ENCODE measurements around the gene SDC3.

The SDC3 gene

DNA sequence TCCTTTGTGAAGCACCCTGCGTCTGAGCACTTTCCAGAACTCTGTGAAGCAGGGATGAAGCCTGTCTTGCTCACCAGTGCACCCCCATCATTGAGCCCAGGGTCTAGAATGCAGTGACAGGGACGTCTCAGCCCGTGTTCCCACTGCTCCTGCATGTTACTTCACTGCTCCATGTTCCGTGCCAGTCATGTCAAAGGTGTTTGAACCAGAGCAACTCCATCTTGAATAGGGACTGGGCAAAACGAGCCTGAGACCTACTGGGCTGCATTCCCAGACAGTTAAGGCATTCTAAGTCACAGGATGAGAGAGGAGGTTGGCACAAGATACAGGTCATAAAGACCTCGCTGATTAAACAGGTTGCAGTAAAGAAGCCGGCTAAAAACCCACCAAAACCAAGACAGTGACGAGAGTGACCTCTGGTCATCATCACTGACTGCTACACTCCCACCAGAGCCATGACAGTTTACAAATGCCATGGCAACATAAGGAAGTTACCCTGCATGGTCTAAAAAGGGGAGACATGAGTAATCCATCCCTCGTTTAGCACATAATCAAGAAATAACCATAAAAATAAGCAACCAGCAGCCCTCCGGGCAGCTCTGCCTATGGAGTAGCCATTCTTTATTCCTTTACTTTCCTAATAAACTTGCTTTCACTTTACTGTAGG lies 63.2 kb downstream of the SDC3 start:
- no peak for DNase-seq

DNA sequence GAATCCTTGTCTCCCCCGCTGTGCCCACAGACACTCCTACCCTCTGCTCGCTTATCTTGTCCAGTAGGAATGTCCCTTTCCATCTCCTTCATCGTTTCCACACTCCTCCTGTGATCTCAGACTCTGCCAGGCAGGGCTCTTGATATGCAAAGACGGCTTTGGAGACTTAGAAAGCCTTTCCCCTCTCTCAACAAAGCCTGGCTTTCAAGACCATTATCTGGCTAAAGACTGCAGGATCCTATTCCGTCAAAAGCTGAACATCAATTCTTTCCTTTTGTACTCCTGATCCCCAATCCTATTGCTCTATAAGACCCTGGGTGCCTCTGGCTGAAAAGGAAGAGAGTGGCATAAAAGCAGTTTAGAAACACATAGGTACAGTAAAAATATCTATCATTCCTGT lies 63.9 kb downstream of the SDC3 start:
- no peak for DNase-seq

DNA sequence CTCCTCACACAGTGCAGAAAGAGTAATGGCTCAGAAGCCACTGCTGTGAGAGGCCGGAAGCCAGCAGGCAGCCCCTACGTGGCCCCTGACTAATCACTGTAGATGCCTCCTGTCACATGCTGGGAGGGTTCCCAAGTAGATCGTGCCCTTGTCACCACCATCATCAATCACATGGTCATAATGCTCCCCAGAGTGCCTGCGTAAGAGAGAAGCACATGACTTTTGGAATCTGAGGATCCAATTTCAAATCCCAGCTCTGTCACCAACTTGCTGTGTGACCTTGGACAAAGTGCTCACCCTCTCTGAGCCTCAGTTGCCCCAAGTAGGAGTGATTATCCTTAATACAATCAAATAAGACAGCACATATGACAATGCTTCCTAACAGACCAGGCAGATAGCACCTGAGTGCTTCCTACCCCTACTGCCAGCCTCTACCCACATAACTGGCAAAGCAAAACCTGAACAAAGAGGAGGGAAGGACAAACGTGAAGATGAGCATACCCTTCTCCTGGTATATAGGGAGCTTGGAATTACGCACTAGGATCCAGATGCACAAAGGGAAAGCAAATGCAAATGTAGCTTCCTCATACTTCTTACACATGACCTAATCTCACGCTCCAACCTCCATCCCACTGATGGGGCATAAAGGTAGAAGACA lies 65.7 kb downstream of the SDC3 start:
- DNase-seq: no peak

DNA sequence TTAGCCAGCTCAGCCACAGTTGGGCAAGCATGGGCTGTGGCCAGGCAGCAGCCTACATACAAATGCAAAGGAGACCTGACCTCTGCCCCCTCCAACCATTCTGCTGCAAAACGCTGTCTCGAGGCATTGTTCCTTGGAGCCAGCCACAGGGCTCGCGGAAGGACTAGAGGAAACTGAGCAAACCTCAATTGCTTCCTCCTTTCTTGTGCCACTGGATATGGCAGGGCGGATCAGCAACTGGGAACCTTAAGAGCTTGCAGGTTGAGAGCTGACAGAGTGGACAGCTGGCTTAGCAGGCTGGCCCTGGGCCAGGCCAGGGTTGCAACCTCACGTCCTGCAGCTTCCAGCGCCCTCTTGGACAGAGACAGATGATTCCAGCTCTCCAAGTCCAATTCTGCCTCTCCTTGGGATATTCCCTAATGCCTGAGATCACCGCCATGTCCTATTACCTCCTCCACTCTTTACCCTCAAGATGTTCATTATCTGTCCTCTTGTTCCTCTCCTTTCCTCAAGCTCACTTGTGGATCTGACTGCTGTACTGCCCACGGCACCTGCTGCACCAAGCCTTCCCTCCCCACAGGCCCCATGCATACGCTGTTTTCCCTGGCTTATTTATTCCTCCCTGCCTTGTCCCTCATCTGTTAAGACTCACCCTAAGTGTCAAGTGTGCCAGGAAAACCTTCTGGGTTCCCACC lies 67.5 kb downstream of the SDC3 start:
- no peak for DNase-seq

DNA sequence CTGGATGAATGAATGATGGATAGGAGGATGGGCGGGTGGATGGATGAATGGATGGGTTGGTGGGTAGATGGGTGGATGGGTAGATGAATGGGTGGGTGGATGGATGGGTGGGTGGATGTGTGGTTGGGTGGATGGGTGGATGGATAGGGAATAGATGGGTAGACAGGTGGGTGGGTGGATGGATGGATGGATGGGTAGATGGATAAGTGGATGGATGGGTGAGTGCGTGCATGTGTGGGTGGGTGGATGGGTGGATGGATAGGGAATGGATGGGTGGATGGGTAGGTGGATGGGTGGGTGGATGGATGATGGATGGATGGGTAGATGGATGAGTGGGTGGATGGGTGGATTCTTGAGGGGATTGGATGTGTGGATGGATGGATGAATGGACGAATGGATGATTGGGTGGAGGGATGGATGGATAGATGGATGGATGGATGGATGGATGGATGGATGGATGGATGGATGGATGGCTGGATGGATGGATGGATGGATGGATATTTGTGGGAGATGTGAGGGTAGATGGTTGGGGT lies 68.7 kb downstream of the SDC3 start:
- no peak for DNase-seq

DNA sequence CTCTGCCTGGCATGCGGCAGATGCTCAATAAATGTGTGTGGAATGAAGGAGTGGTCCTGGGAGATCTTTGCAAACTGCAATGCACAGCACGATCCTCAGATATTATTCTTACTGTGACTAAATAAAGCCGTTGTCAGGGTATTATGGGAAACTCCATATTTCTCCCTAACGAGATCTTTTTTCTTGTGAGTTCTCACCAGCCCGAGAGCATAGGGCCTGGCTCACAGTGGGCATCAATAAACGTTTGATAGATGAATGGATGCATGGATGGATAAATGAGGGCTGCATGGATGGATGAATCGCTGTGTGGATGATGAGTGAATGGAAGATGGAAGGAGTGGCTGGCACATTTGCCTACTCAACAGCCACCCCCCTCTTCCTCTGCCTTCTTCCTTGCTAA lies 69.6 kb downstream of the SDC3 start:
- no peak for DNase-seq

DNA sequence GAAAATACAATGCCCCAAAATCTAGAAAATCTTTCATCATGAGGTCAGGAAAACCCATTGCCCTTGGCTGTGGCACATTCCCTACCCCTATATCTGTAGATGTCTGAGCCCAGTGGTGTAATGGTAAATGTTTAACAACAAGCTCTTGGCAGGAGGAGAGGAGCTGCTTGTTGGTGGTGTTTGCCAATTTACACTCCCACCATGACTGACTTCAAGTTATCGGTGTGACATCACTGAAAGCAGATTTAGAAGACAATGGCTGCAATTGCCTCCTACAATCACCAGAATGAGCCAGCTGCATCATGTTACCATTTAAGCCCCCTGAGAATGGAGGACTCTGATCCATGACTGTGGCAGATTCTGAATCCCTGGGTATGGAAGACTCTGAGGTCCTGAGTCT lies 70.9 kb downstream of the SDC3 start:
- DNase-seq: no peak

DNA sequence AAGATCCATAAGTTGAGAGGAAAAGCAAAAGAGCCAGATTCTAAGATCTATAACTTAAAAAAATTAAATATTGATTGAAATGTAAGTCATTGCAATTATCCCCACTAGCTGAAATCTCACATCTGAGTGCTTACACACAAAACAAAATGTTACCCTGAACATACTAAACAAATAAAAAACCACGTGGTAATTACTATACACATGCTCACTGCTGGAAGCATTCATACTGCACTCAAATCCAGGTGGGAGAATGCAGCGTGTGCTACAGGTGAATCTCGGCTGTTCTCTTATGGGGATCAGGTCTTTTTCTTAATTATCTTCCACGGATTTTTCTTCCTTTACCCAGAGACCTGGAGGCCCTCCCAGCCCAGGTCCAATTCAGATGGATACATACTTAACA lies 74.3 kb downstream of the SDC3 start:
- no peak for DNase-seq

DNA sequence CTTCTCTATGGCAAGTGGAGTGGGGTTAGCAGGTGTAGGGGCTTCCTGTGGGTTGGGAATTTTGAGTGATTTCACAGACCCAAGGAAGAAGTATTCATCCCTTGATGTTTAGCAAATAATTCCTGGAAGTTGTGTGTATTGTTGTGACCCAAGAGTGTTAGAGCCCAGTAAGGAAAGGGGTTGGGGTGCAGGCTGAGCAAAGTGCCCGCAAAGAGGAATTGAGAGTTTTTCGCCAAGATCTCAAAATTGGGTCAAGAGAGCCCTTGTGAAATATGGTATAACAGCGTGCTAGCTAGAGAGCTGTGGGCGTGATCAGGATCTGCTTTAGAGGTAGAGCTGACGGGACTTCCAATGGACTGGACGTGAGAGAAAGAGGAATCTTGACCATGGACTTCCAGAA lies 78.0 kb downstream of the SDC3 start:
- DNase-seq: no peak

DNA sequence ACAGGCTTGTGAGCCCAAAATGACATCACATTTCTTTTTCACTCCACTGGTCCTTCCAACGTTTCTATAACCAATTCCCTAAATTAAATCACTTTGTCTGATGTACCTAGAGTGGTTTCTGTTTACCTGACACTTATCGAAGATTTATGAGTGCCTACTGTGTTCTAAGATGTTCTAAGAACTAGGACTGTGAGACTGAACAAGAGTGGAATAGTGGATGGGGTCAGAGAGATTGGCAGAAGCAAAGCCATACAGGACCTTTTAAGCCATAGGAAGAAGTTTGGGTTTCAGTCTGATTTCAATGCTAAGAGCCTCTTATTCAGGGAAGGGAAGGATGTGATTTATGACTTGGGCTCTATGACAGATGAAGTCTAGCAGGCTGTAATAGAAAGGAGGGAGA lies 78.7 kb downstream of the SDC3 start:
- DNase-seq: no peak

DNA sequence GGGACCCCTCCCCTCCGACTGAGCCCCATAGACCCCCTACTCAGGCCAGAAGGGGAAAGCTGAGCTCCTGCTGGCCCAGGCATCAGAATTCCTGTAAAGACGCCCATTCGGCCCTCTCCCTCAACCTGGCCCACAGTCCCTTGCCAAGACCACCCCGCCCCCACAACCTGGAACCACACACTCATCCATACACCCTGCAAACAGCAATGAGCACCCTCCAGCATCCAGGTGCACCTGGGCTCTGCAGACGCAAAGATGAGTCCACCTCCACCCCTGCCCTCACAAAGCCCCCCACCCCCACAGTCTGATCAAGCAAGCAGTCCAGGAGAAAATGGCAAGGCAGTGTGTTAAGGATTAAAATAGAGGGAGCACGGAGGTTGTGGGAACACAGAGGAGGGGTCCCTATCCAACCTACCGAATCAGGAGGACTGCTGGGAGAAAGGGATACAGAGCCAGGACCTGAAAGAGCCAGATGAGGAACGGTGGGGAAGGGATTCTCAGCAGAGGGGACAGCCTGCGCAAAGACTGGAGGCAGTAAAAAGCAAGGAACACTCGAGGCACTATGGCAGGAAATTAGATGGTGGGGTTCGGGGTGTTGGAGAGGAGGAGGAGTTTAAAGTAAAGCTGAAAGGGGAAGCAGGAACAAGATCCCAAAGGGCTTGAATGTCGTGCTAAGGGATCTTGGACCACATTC lies 83.7 kb downstream of the SDC3 start:
- no peak for DNase-seq

DNA sequence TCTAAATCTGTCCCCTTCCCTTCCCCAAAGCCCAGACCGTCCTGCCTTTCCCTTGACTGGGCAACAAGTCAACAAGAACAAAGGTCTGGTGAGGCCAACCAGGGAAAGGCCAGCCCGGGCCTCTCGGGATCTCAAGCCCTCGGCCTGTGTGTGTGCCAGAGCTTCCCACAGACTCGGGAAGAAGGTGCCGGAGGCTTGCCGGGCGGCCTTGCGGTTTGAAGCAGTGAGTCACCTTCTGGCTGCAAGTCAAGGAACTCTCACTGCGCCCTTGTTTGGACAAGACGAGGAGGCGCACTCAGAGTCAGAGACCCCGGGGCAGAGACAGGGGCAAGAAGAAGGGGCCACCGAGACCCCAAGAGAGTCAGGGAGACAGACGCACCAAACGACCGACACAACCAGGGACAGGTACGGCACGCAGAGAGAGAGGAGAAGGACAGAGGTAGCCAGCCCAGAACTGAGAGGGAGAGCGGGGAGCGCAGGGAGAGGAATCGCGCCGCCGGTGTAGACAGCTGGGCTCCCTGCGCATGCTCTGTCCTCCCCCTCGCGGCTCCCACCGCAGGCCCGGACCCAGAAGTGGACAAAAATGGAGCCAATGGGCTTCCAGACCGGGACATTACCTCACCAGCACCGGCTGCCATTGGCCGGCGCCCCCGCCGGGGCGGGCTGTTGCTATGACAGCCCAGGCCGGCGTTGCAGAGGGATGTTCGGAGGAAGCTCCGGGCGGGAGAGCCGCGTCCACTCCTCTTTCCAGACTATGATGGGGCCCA lies 84.4 kb downstream of the SDC3 start:
- DNase-seq: peak; percentile 49

DNA sequence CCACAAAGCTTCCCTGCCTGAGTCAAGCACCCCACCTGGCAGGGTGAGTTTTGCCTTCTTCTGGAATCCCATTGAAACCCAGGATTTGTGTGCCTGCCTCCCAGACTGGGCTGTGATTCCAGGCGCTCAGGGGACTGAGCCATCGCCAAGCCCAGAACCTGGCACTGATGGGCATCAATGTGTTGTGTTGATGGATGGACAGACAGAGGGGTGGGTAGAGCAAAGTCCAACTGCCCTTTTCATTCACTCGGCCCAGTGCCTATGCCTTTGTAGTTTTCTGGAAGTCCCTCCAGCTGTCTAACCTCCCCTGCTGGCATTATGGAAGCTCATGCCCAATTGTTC lies 85.0 kb downstream of the SDC3 start:
- no peak for DNase-seq

DNA sequence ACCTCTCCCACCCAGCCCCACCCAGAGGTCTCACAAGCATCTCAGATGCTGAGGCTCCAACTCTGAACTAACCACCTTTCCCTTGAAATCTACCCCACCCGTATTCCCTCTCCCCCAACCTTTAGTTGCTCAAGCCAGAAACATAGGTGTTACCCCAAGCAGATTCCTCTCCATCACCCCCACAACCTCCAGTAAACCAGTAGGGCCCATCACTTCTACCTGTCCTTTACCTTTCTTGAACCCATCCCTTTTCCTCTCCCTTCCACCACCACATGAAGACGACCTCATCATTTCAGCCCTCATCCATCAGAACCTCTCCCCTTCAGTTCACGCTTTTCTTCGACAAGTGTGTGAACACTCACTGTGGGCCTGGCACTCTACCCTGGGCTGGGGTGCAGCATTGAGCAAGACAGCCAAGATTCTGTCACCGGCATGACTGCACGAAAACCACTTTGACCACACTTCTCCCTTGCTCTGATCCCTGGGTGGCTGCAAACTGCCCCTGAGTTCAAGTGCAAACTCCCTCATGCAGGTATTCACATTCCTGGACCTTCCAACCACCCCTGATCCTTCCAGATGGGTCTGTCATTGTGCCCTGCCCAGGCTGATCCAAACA lies 85.5 kb downstream of the SDC3 start:
- DNase-seq: no peak

DNA sequence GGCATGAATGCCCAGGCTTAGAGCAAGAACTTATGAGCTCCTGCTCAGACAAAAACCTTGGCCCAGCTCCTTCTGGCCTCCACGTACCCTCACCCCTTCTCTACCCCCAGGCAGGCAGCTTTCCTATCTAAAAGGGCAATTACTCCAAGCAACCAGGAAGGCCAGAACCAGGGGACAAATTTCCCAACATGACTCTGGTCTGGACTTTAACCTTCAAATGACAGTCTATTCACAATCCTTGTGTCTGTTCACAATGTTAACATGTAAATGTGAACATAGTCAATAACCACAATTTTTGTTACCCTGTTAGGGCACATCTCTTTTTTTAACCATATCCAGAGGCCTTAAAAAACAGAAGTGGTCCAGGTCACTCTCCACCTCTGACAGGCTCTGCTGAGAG lies 86.6 kb downstream of the SDC3 start:
- DNase-seq: no peak

DNA sequence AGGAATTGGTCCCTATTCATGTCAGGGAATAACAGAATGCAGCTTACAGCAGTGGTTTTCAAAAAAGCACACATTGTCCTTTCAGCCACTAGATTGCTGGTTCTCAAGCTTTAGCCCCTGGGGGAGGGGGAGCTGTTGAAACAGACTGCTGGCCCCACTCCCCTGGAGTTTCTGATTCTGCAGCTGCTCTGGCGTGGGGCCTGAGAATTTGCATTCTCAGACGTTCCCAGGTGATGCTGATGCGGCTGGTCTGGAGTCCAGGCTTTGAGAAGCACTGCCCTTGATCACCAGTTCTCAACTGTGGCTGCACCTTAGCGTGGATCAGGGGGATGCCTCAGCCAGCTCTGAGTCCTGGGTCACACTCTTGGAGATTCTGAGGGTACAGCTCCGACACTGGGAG lies 88.3 kb downstream of the SDC3 start:
- DNase-seq: no peak

Data from activated CD4-positive, alpha-beta T cell treated with anti-CD3 and anti-CD28 coated beads, Interleukin-2, amount 50 U/mL, for 1 hour (primary cell).